ENCODE results near the gene TIMM22. TPM values are rescaled to one million over a fixed set of nuclear protein-coding genes. Genes with fewer than 3 reads are reported as not detected.

Gene TIMM22
- total RNA-seq, 1 experiment from 2014 or later: 14.0 TPM

GRCh38 chr17:968812-969730 lies 27.9 kb upstream of the TIMM22 start (continued):
- TF ChIP-seq POLR2A (IDR thresholded peaks at IDR 0.05; ENCODE audit: borderline replicate concordance, extremely low read depth, insufficient read depth, insufficient read length): no peak
- TF ChIP-seq SIN3A (IDR thresholded peaks at IDR 0.05; ENCODE audit: low read depth): 0 out of 2 replicates have a peak, but pooled peaks have one; percentile 54
- 0 out of 2 replicates have a peak, but pooled peaks have one; percentile 10 for TF ChIP-seq RAD21 (IDR thresholded peaks at IDR 0.05; ENCODE audit: low read depth)
- TF ChIP-seq JUND (IDR thresholded peaks at IDR 0.05): peak; percentile 56
- no peak for TF ChIP-seq ELF1 (IDR thresholded peaks at IDR 0.05; ENCODE audit: borderline replicate concordance, low read depth)
- no peak for TF ChIP-seq CEBPB (IDR thresholded peaks at IDR 0.05; ENCODE audit: low read depth)
- peak; percentile 89 for TF ChIP-seq MAX (IDR thresholded peaks at IDR 0.05)
- TF ChIP-seq POLR2AphosphoS5 (IDR thresholded peaks at IDR 0.05; ENCODE audit: low read depth, low read length): no peak
- TF ChIP-seq CTCF (IDR thresholded peaks at IDR 0.05 in 2 of 3, conservative IDR thresholded peaks at IDR 0.05 in 1 of 3; ENCODE audit: borderline replicate concordance in 1 of 3, insufficient read depth in 1 of 3, low read depth in 2 of 3, low read length in 2 of 3): no peak
- TF ChIP-seq EGR1 (IDR thresholded peaks at IDR 0.05; ENCODE audit: low read depth): no peak
- no peak for TF ChIP-seq ZBTB33 (IDR thresholded peaks at IDR 0.05; ENCODE audit: extremely low read depth, insufficient replicate concordance, low read length)
- TF ChIP-seq CBX3 (IDR thresholded peaks at IDR 0.05; ENCODE audit: low read depth): 0 out of 2 replicates have a peak, but pooled peaks have one; percentile 56

All from HCT116 (cell line).